NCI-H2196 treated with DMSO at 0.1 percent for 48 hours (cell line): ENCODE data around the gene SARDH.
A peak's percentile ranks its signal among the peaks of the same experiment; 100 is the strongest.

ENCODE experiments used
- DNase-seq: peaks from one replicate; lab custom pipeline; 2025; ENCODE audit not compliant: unreplicated experiment; lab: John Stamatoyannopoulos, UW

The SARDH gene

GRCh38 chr9:133735415-133735775 lies 2.8 kb downstream of the SARDH start:
- no peak for DNase-seq

GRCh38 chr9:133734590-133735414 lies 3.4 kb downstream of the SARDH start:
- DNase-seq = no peak

- DNase-seq = no peak
These were observed 4.2 kb downstream of the SARDH start for GRCh38 chr9:133733796-133734533.

- no peak for DNase-seq
These were observed 4.7 kb downstream of the SARDH start for GRCh38 chr9:133733421-133733795.

GRCh38 chr9:133732639-133733408 lies 5.3 kb downstream of the SARDH start:
- DNase-seq = no peak

GRCh38 chr9:133731876-133732638 lies 6.1 kb downstream of the SARDH start:
- peak; percentile 95 for DNase-seq

- no peak for DNase-seq
These were observed 7.0 kb downstream of the SARDH start for GRCh38 chr9:133730994-133731715.

- no peak for DNase-seq
These were observed 8.4 kb downstream of the SARDH start for GRCh38 chr9:133729617-133730281.

- no peak for DNase-seq
These were observed 9.1 kb downstream of the SARDH start for GRCh38 chr9:133728856-133729616.

- no peak for DNase-seq
These were observed 10.2 kb downstream of the SARDH start for GRCh38 chr9:133727876-133728441.

GRCh38 chr9:133727277-133727875 lies 10.8 kb downstream of the SARDH start:
- DNase-seq = no peak

- DNase-seq = peak; percentile 38
These were observed 11.5 kb downstream of the SARDH start for GRCh38 chr9:133726401-133727276.

- no peak for DNase-seq
These were observed 12.3 kb downstream of the SARDH start for GRCh38 chr9:133725886-133726285.

- DNase-seq = no peak
These were observed 19.4 kb downstream of the SARDH start for GRCh38 chr9:133718563-133719315.

GRCh38 chr9:133717113-133718031 lies 20.8 kb downstream of the SARDH start:
- DNase-seq = no peak
